ENCODE results near the gene PFDN4.

The PFDN4 gene

DNA sequence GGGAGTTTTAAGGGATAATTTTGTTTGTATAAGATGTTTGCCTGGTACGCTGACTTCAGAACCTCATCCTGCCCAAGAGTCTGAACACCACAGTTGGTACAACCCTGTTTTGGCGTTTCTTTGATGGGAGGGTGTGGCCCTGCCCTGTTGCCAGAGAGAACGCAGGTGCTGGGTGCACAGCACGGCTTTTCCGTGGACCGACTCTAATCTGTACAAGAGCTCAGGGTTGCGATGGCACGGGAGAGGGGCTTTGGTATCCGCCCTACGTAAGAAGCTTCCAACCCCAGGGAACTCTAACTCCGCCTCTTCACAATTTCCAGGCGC lies 35.4 kb upstream of the PFDN4 start:
- Histone ChIP-seq H3K4me2 (ENCODE audit: low read depth, low read length, poor library complexity, severe bottlenecking) (no peak overlapping the region), H3K9ac (ENCODE audit: low read length) (no peak overlapping the region), H3K27ac (ENCODE audit: low read depth, low read length) (no peak overlapping the region), H3K79me2 (ENCODE audit: insufficient read depth, low read length) (no peaks in the 10 kb centered on the region), H3K36me3 (ENCODE audit: low read length) (no peaks in the 10 kb centered on the region), H3K27me3 (ENCODE audit: low read length) (no peaks in the 10 kb centered on the region), H3K9me3 (ENCODE audit: insufficient read depth, low read length) (no peaks in the 10 kb centered on the region), H3F3A (ENCODE audit: insufficient read depth) (no peaks in the 10 kb centered on the region), H2AFZ (ENCODE audit: low read depth, low read length, severe bottlenecking) (no peak overlapping the region), H3K9me2 (replicated peaks; ENCODE audit: insufficient read depth, low read length) (no peaks in the 10 kb centered on the region), H4K20me1 (ENCODE audit: low read depth, low read length) (no peaks in the 10 kb centered on the region), H3K4me3 (ENCODE audit: insufficient read depth, low read length, poor library complexity, severe bottlenecking) (no peak overlapping the region)
- TF ChIP-seq CTCF (IDR thresholded peaks at IDR 0.05; ENCODE audit: insufficient read depth, low read length, poor library complexity, severe bottlenecking) = no peak
- no peak for TF ChIP-seq EZH2phosphoT487 (conservative IDR thresholded peaks at IDR 0.05; ENCODE audit: low read length)

DNA sequence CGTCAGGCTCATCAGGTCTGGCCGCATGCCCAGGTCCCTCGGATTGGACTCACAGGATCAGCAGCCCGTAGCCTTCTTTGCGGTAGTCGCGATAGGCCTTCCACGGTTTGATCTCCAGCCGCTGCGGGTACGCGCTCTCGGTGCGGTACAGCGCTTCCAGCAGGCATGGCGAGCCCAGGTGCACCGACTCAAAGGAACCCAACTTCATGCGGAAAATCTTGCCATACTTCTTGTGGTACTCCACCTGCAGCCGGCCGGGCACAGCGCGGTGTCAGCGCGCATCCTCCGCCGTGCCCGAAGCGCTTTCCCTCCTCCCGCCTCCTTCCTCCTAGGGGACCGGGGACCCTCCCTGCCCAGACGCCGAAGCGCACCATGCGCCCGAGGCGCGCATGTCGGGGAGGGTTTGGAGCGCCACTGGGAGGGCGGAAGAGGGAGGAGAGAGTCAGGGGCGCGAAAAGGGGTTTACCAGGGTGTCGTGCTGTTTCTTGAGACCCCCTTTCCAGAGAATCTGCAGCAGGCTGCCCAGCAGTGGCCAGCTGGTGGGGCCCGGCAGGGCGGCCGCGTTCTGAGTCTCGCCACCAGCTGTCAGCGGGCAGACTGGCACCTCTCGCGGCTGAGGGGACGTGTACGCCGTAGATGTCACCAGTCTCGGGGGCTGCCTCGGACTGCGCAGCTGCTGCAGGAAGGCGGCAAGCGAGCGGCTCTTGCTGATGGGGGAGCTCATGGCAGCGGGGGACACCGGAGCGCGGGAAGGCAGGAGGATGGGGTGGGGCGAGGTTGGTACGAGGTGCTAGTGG lies 34.8 kb upstream of the PFDN4 start:
- no peaks in the 10 kb centered on the region for H3K9me2 ChIP-seq (replicated peaks; ENCODE audit: insufficient read depth, low read length)
- H3K9ac ChIP-seq (ENCODE audit: low read length) = no peak overlapping the region
- no peak overlapping the region for H2AFZ ChIP-seq (ENCODE audit: low read depth, low read length, severe bottlenecking)
- TF ChIP-seq EZH2phosphoT487 (conservative IDR thresholded peaks at IDR 0.05; ENCODE audit: low read length) = no peak
- H3K27me3 ChIP-seq (ENCODE audit: low read length) = no peaks in the 10 kb centered on the region
- H3K9me3 ChIP-seq (ENCODE audit: insufficient read depth, low read length) = no peaks in the 10 kb centered on the region
- H3K36me3 ChIP-seq (ENCODE audit: low read length) = no peaks in the 10 kb centered on the region
- H3F3A ChIP-seq (ENCODE audit: insufficient read depth) = no peaks in the 10 kb centered on the region
- no peaks in the 10 kb centered on the region for H3K79me2 ChIP-seq (ENCODE audit: insufficient read depth, low read length)
- no peak overlapping the region for H3K27ac ChIP-seq (ENCODE audit: low read depth, low read length)
- H3K4me3 ChIP-seq (ENCODE audit: insufficient read depth, low read length, poor library complexity, severe bottlenecking) = no peak overlapping the region
- H3K4me2 ChIP-seq (ENCODE audit: low read depth, low read length, poor library complexity, severe bottlenecking) = no peak overlapping the region
- H4K20me1 ChIP-seq (ENCODE audit: low read depth, low read length) = no peaks in the 10 kb centered on the region

GRCh38 chr20:54173653-54174456 lies 34.0 kb upstream of the PFDN4 start, which contains the start of gene CYP24A1:
Gene CYP24A1, minus strand, starts transcription at chr20:54173986. Its CDS starts 407 bp downstream, at chr20:54173579.
- Histone ChIP-seq H4K20me1 (ENCODE audit: low read depth, low read length) (no peaks in the 10 kb centered on the region), H3K9ac (ENCODE audit: low read length) (no peak within 1 kb of the TSS)

More at GRCh38 chr20:54173653-54174456, 34.0 kb upstream of the PFDN4 start, which contains the start of gene CYP24A1:
- Histone ChIP-seq H3K36me3 (ENCODE audit: low read length) (no peaks in the 10 kb centered on the region), H3K27me3 (ENCODE audit: low read length) (no peaks in the 10 kb centered on the region), H3K79me2 (ENCODE audit: insufficient read depth, low read length) (no peaks in the 10 kb centered on the region), H3K4me2 (ENCODE audit: low read depth, low read length, poor library complexity, severe bottlenecking) (no peak within 1 kb of the TSS), H3K9me2 (replicated peaks; ENCODE audit: insufficient read depth, low read length) (no peaks in the 10 kb centered on the region), H3F3A (ENCODE audit: insufficient read depth) (no peaks in the 10 kb centered on the region), H3K27ac (ENCODE audit: low read depth, low read length) (no peak within 1 kb of the TSS), H3K9me3 (ENCODE audit: insufficient read depth, low read length) (no peaks in the 10 kb centered on the region), H2AFZ (ENCODE audit: low read depth, low read length, severe bottlenecking) (no peak within 1 kb of the TSS), H3K4me3 (ENCODE audit: insufficient read depth, low read length, poor library complexity, severe bottlenecking) (no peak within 1 kb of the TSS)
- TF ChIP-seq EZH2phosphoT487 (conservative IDR thresholded peaks at IDR 0.05; ENCODE audit: low read length) (no peak), CTCF (IDR thresholded peaks at IDR 0.05; ENCODE audit: insufficient read depth, low read length, poor library complexity, severe bottlenecking) (no peak)
